K562 (cell line): ENCODE measurements around the gene PBX2. TPM values are rescaled to one million over a fixed set of nuclear protein-coding genes. Genes with fewer than 3 reads are reported as not detected.

ENCODE experiments used
- ATAC-seq: fragments of 200-7000 bp; cut with Tn5 transposase; 3 replicates; pipeline ENCODE4 v1.9.1; 2020; ENCODE audit warnings: moderate library complexity
- BruUV-seq: library from RNA; stranded (reverse); fragments of 400-500 nt; replicated peaks from 2 replicates; lab custom pipeline; 2021; lab: Mats Ljungman, UMichigan
- CTCF ChIA-PET: fragments of 300-600 bp; formaldehyde crosslinking; extraction: SDS; loops from one replicate; lab custom pipeline; 2021; ENCODE audit warnings: low intra/inter-chr PET ratio; lab: Yijun Ruan, JAX
- POLR2A ChIA-PET: fragments of 300-600, 350-650 bp; sonication (Branson Sonifier 250); formaldehyde crosslinking; extraction: SDS; loops from one replicate; lab custom pipeline; 2021; ENCODE audit warnings: antibody characterized with exemption, inconsistent platforms; lab: Yijun Ruan, JAX
- DNase-seq, 4 experiments: peaks; one replicate each; pipeline versions ENCODE4 v3.0.0 to v3.0.0-alpha.2; 2011 to 2018; ENCODE audit warnings: low spot score in 3 of 4, mixed read lengths in 3 of 4; ENCODE audit errors: extremely low read depth in 1 of 4
- FAIRE-seq: peaks from 2 replicates; lab custom pipeline; 2011; peaks lifted over from hg19 to GRCh38; lab: Jason Lieb, UNC
- H2AFZ ChIP-seq: 2 replicates; pipeline ENCODE4 v1.6.0; 2011; ENCODE audit warnings: low read depth, low read length, control low read depth, inconsistent platforms
- H3K27ac ChIP-seq: fragments of 200-600 bp; 3 replicates; pipeline ENCODE4 v1.8.0; 2011; ENCODE audit warnings: low read depth, mild to moderate bottlenecking, control low read depth, inconsistent platforms, low read length, moderate library complexity, mixed read lengths; ENCODE audit errors: extremely low read depth
- H3K27me3 ChIP-seq, 2 experiments: fragments of 300-600 bp in 1 of 2; 2 replicates in 1 of 2; 3 replicates in 1 of 2; pipeline versions ENCODE4 v1.6.0 to v1.8.0; 2011; ENCODE audit warnings: inconsistent platforms in 2 of 2, low read length in 2 of 2, mild to moderate bottlenecking in 1 of 2, mixed read lengths in 1 of 2, moderate library complexity in 1 of 2; ENCODE audit not compliant: control insufficient read depth in 2 of 2, insufficient read depth in 2 of 2
- H3K36me3 ChIP-seq: fragments of 300-600 bp; 3 replicates; pipeline ENCODE4 v1.8.0; 2011; ENCODE audit warnings: mild to moderate bottlenecking, low read length, inconsistent platforms; ENCODE audit not compliant: control insufficient read depth, insufficient read depth
- H3K4me1 ChIP-seq, 2 experiments: fragments of 200-600 bp in 1 of 2; replicated peaks in 1 of 2; 2 replicates in 1 of 2; 3 replicates in 1 of 2; pipeline versions ENCODE4 v1.5.1 to v1.8.0; 2011; ENCODE audit warnings: inconsistent platforms in 2 of 2, low read length in 2 of 2, mild to moderate bottlenecking in 1 of 2, mixed read lengths in 1 of 2, moderate library complexity in 1 of 2; ENCODE audit not compliant: control insufficient read depth in 2 of 2, insufficient read depth in 2 of 2
- H3K4me2 ChIP-seq: 2 replicates; pipeline ENCODE4 v1.6.1; 2011; ENCODE audit warnings: low read length, control low read depth, inconsistent platforms, mixed read lengths; ENCODE audit not compliant: insufficient read depth
- H3K4me3 ChIP-seq: fragments of 200-600 bp; sonication (generic), shearing (Covaris generic); 2 replicates; pipeline ENCODE4 v1.5.1; 2016; ENCODE audit warnings: control low read depth, inconsistent platforms
- H3K79me2 ChIP-seq: fragments of 200-600 bp; 3 replicates; pipeline ENCODE4 v1.8.0; 2011; ENCODE audit warnings: low read length, inconsistent platforms; ENCODE audit not compliant: control insufficient read depth, insufficient read depth
- H3K9ac ChIP-seq, 2 experiments: 2 replicates each; pipeline versions ENCODE4 v1.6.0 to v1.6.1; 2011; ENCODE audit warnings: low read depth in 2 of 2, low read length in 2 of 2, control low read depth in 1 of 2, inconsistent platforms in 1 of 2, mild to moderate bottlenecking in 1 of 2, mixed read lengths in 1 of 2; ENCODE audit not compliant: insufficient read depth in 1 of 2
- H3K9me1 ChIP-seq: one replicate; pipeline ENCODE4 v1.6.0; 2011; ENCODE audit warnings: inconsistent platforms, mild to moderate bottlenecking, low read length, moderate library complexity; ENCODE audit not compliant: control insufficient read depth, insufficient read depth
- H3K9me3 ChIP-seq: replicated peaks from 2 replicates; pipeline ENCODE4 v1.5.1; 2011; ENCODE audit warnings: low read depth, low read length, inconsistent platforms; ENCODE audit not compliant: control insufficient read depth, insufficient read depth
- H4K20me1 ChIP-seq: replicated peaks from 2 replicates; pipeline ENCODE4 v1.6.1; 2011; ENCODE audit warnings: low read length, inconsistent platforms, mixed read lengths; ENCODE audit not compliant: control insufficient read depth, insufficient read depth
- MCM7 ChIP-seq, 2 experiments: fragments of 450-650 bp; IDR thresholded peaks; 2 replicates each; pipeline ENCODE4 v1.6.1; 2016 to 2018
- NBN ChIP-seq: fragments of 450-650 bp; IDR thresholded peaks from 2 replicates; pipeline ENCODE4 v1.6.1; 2016; ENCODE audit warnings: low read depth, mild to moderate bottlenecking
- RBFOX2 ChIP-seq: fragments of 200-400 bp; formaldehyde crosslinking; IDR thresholded peaks from 2 replicates; pipeline ENCODE4 v1.6.1; 2017; ENCODE audit warnings: low read depth, mild to moderate bottlenecking, low read length, moderate library complexity
- ZNF316 ChIP-seq: fragments of 450-650 bp; IDR thresholded peaks from 2 replicates; pipeline ENCODE4 v1.6.1; 2016
- ZNF785 ChIP-seq: fragments of 250-450 bp; sonication (Bioruptor Pico); IDR thresholded peaks from 2 replicates; pipeline ENCODE4 v1.4.0; 2020; ENCODE audit warnings: mild to moderate bottlenecking
- WGBS: fragments of 100-300 bp; shearing (Covaris generic); methylation state at CpG from one replicate; pipeline ENCODE4 v1.1.6; 2016; ENCODE audit warnings: low coverage, mixed read lengths; ENCODE audit not compliant: insufficient coverage; ENCODE audit errors: missing lambda C conversion rate; 5-methylcytosine and 5-hydroxymethylcytosine counted together
- in situ Hi-C: fragments of 300-500 bp; cut with MboI; formaldehyde crosslinking; loops from 4 replicates; pipeline ENCODE4 v1.15.0; 2018; ENCODE audit warnings: inconsistent platforms, mixed read lengths
- intact Hi-C: fragments of 100-400 bp; cut with micrococcal nuclease; formaldehyde crosslinking; loops from 2 replicates; pipeline ENCODE4 v1.14.2; 2022
- polyA plus RNA-seq, 8 experiments: library from polyadenylated mRNA; depleted of rRNA in 4 of 8; stranded (reverse) in 5 of 8; unstranded in 3 of 8; fragments of >200 nt; fragmentation: Nextera tagmentation in 2 of 8; fragmentation: Illumina TruSeq in 1 of 8; extraction: Ambion mirVana in 2 of 8; extraction: Trizol in 1 of 8; gene quantifications; 2 replicates each; pipeline versions ENCODE4 v1.2.1 to v1.2.3, GENCODE V29; 2011 to 2014; ENCODE audit warnings: inconsistent platforms in 1 of 8, missing spikeins in 1 of 8
- total RNA-seq, 7 experiments: library from RNA; depleted of rRNA in 6 of 7; stranded (reverse); fragments of >200 nt in 6 of 7; fragmentation: Illumina TruSeq in 2 of 7; extraction: Trizol in 2 of 7; gene quantifications; 2 replicates each; pipeline versions ENCODE4 v1.2.1 to v1.2.3, GENCODE V29; 2011 to 2021; ENCODE audit warnings: low replicate concordance in 1 of 7

Gene PBX2
- total and polyA plus RNA-seq, 9 of the 15 experiments (the other 6 are each of a cell fraction or from before 2014, with no cell fraction given) = 1.9 to 134 (median 62.5) TPM

- in situ Hi-C loops = no loop called here
- DNase-seq = no peak
- TF ChIP-seq RBFOX2 = 0 out of 2 replicates have a peak, but pooled peaks have one; percentile 21
- TF ChIP-seq ZNF316 = no peak
- TF ChIP-seq NBN = no peak
- TF ChIP-seq MCM7 (IDR thresholded peaks at IDR 0.05) = no peak
- TF ChIP-seq ZNF785 (CRISPR knock-in tag) = no peak
- TF ChIP-seq, all 486 proteins: peak for 1
- Histone ChIP-seq H3K79me2 (peaks cover 63% of the 10 kb centered on the region), H3K27ac (peak overlapping the region; percentile 94; the same call in 2 of the 3 replicates), H3K9me1 (peaks cover 7% of the 10 kb centered on the region), H3K9ac (peak overlapping the region; percentile 86 to 91; a peak in 3 of 4 replicates), H3K9me3 (no peaks in the 10 kb centered on the region), H3K4me1 (peaks cover 53 to 55% of the 10 kb centered on the region in 2 experiments), H3K4me3 (peak overlapping the region; percentile 88; the same call in 1 of the 2 replicates), H3K27me3 (no peaks in the 10 kb centered on the region), H3K36me3 (peaks cover 52% of the 10 kb centered on the region; the same call in 2 of the 3 replicates), H3K4me2 (peak overlapping the region; percentile 100), H2AFZ (no peak overlapping the region), H4K20me1 (no peaks in the 10 kb centered on the region)
- 71% methylated on average over 9 of the region's 10 CpGs for WGBS
- FAIRE-seq (no peak), ATAC-seq (no peak)
- intact Hi-C loops = loop anchor here (2.0 to 10.0 kb wide), 3 partner anchors 61 to 515 kb away; partner anchors contain the start of genes C6orf47, CSNK2B, GPANK1 and HSPA1B
- CTCF ChIA-PET = no interaction called here
- BruUV-seq = no TSS peak
- POLR2A ChIA-PET = interaction anchor here (0.6 to 4.5 kb wide), 9 partner anchors 10 to 639 kb away, joined by 3 to 30 read pairs (median 4); partner anchors contain the start of genes ATF6B, EGFL8, FKBPL and PBX2
These were observed 10.1 kb downstream of the PBX2 start for GRCh38 chr6:32179766-32180405.
